GM21786 (cell line): ENCODE results near the gene USP37.

Source experiments
- ATAC-seq: cut with Tn5 transposase; IDR thresholded peaks from one replicate; pipeline ENCODE4 v1.9.1; 2021; ENCODE audit not compliant: unreplicated experiment

USP37 gene, protein sequence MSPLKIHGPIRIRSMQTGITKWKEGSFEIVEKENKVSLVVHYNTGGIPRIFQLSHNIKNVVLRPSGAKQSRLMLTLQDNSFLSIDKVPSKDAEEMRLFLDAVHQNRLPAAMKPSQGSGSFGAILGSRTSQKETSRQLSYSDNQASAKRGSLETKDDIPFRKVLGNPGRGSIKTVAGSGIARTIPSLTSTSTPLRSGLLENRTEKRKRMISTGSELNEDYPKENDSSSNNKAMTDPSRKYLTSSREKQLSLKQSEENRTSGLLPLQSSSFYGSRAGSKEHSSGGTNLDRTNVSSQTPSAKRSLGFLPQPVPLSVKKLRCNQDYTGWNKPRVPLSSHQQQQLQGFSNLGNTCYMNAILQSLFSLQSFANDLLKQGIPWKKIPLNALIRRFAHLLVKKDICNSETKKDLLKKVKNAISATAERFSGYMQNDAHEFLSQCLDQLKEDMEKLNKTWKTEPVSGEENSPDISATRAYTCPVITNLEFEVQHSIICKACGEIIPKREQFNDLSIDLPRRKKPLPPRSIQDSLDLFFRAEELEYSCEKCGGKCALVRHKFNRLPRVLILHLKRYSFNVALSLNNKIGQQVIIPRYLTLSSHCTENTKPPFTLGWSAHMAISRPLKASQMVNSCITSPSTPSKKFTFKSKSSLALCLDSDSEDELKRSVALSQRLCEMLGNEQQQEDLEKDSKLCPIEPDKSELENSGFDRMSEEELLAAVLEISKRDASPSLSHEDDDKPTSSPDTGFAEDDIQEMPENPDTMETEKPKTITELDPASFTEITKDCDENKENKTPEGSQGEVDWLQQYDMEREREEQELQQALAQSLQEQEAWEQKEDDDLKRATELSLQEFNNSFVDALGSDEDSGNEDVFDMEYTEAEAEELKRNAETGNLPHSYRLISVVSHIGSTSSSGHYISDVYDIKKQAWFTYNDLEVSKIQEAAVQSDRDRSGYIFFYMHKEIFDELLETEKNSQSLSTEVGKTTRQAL

GRCh38 chr2:218568190-218569037 is at the start of gene USP37, which contains the start of gene CNOT9:
Gene USP37 (minus strand): TSS chr2:218568351. CDS start chr2:218558653, 9,698 bp downstream.
Gene CNOT9 (plus strand): TSS chr2:218568839. CDS start chr2:218568955, 116 bp downstream.
- ATAC-seq, result peak; percentile 78

GRCh38 chr2:218615868-218616315 is 47.7 kb upstream of the USP37 start:
- no peak for ATAC-seq

DNA sequence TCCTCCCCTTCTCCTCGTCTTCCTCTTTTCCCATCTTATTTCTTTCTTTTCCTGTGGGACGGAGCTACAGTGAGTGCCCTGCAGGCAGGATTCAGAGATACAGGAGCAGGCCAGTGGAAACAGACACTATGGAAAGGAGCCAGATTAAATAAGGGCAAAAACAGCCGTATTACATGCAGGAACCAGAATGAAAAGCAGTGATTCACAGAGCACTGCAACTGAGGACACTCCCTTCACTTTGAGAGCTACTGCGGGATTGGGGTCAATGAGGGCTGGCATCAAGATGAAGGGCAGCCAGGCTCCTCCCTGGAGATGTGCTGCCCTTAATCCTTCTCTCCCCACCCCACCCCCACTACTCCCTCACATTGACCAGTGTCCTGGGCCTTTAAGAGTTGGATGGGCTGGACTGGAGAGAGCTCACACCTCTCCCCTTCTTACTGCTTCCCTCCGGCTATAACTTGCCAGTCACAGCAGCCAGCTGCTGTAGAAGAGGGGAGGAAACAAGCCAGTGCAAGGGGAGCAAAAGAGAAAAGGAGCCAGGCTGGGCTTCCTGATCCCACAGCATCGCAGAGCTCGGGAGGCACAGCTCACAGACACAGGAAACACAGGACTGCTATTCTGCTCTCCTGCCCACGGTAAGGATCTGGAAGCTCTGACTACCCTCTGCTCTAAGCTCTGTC is 39.4 kb upstream of the USP37 start, which contains the start of gene PLCD4:
Gene PLCD4 (plus strand): TSS at position 464 of the 680 bp plus-strand sequence. CDS start 7,841 bp downstream, outside the sequence.
- no peak for ATAC-seq

DNA sequence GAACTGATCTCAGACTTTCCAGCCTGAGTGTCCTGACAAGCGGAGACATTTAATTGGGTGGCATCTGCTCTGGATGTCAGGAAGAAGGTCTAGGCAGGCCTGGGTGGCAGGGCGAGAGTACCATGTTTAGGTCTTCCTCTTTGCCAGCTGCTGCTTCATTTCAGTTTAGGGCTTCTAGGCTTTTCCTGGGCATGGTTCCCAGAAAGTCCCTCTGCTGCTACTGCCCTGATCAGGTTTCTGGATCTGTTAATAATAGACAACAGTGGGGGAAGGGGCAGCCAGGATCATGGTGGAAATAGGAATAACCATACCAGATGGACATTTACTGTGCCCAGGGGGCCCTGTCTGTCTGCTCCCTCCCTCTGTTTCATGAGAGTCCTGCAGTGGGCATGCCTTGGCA is 37.3 kb upstream of the USP37 start:
- no peak for ATAC-seq

- ATAC-seq, result no peak
Observed at GRCh38 chr2:218585541-218585940, 17.4 kb upstream of the USP37 start.

GRCh38 chr2:218583983-218584850 is 16.1 kb upstream of the USP37 start:
- no peak for ATAC-seq

DNA sequence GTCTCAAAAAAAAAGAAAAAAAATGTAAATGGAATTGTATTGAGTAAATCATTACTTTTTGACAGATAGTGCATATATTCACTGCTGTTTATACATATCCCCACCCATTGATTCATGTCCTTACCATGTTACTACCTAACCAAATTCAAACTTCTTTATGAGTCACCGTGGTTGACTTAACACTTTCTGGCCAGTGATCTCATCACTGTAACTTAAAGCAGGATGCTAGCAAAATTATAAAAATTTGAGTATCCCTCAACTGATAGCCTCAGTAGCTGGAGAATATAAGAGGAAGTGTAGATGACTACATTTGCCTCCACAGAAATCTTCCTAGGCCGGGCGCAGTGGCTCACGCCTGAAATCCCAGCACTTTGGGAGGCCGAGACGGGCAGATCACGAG is 13.9 kb upstream of the USP37 start:
- peak; percentile 72 for ATAC-seq

GRCh38 chr2:218578272-218578877 is 10.2 kb upstream of the USP37 start:
- ATAC-seq, result no peak

- ATAC-seq, result no peak
Observed at GRCh38 chr2:218577482-218578220, 9.5 kb upstream of the USP37 start.

DNA sequence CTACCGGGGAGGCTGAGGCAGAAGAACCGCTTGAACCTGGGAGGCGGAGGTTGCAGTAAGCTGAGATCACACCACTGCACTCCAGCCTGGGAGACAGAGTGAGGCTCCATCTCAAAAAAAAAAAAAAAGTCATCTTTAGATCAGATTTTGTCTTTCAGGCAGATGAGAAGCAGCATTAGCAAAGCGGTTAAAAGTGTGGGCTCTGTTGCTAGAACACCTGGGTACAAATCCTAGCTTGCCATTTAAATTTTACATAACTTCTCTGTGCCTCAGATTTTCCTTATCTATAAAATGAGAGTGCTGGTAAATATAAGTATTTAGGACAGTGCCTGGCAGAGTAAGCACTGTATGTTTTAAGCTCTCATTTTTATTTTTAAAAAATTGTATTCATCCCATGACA is 8.7 kb upstream of the USP37 start:
- ATAC-seq, result no peak

DNA sequence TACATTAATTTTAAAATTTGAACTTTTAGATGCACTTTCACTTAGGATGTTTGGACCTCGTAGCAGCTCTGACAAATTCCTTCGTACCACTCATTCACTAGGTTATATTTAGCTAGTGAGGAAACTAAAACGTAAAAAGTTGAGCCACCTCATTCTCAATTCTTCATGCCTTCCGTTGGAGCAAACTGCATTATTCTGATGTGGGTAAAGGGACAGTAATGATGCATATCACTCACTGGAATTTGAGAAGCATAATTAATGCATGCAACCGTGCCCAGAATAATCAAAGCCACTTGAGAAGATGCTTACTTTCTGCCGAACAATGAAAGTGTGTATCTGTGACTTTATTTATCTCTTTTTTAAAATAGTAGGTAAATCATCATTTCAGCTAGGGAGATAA is 2.7 kb upstream of the USP37 start:
- no peak for ATAC-seq

GRCh38 chr2:218569661-218570500 is 1.7 kb upstream of the USP37 start:
- ATAC-seq, result no peak

DNA sequence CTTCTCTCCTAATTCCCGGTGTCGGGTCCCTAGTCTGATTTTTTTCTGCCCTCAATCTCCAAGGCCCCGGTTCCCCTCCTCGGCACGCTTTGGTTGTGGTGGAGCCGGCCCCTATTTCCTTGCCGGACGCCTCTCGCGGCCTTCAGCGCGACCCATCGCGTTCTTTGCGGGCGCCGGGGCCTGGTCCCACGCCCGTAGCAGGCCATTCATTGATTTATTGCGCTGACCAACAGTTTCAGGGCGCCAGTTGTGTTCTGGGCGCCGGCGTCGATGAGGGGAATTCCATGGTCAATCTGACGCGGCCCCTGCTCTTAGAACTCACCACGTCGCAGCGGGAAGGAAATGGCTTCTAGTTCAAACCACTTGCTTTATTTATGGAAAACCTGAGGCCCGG is 884 bp upstream of the USP37 start:
- ATAC-seq, result peak; percentile 16

DNA sequence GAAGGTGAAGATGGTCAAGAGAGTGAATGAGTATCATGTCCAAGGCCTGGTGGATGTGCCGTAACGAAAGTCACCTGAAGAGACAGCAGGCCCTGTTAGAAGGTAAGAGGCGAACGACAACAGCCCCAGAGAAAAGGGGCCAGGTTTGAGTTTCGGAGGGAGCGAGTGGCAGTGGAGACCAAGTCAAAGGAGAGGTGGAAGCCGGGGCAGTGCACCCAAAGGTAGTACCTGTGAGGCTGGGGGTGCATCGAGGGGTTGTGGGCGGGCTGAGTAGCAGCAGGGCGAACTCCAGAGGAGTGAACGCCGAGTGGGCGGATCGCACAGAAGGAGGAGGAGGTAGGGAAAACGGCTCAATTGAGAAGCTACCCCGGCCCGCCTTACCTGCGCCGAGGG is 358 bp downstream of the USP37 start:
- ATAC-seq, result peak; percentile 35

DNA sequence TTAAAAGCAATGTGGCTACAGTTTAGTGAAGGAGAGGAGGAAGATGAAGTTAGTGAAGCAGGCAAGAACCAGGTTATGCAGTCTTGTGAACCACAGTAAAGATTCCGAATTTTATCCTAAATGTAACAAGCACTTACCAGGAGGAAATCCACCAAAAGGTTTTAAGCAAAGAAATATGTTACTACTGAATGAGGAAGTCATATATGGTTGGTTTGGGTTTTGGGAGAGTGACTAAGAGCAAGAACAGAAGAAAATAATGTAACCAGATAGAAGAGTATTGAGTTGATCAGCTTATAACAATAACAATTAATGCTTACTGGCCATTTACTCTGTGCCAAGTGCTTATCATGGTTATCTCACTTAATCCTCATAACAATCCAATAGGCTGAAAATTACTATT is 1.9 kb downstream of the USP37 start:
- ATAC-seq, result no peak

DNA sequence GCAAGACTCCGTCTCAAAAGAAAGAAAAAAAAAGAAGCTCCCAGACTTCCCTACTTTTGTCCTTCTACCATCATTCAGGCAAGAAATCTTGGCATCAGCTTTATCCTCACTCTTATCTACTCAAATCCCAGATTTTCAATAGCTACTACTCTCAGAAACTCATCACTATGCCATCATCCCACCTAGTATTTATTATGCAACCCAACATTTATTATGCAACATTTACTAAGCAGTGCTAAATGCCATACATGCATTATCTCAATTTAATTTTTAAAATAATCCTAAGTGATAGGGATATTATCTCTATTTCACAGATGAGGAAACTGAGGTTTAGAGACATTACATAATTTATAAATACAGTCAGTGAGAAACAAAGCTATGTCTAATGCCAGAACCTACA is 4.1 kb downstream of the USP37 start:
- ATAC-seq, result no peak

DNA sequence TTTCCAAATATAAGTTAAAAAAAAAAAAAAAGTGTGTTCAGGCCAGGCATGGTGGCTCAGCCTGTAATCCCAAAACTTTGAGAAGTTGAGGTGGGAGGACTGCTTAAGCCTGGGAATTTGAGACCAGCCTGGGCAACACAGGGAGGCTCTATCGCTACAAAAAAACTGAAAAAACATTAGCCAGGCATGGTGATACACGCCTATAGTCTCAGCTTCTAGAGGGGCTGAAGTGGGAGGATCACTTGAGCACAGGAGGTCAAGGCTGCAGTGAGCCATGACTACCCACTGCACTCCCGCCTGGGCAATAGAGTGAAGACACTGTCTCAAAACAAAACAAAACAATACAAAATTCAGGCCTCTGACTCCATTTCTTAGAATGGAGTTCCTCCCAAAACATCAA is 9.2 kb downstream of the USP37 start:
- ATAC-seq, result no peak
